Activated naive CD8-positive, alpha-beta T cell treated with anti-CD3 and anti-CD28 coated beads, Interleukin-2, amount 50 U/mL, for 24 hours (primary cell): ENCODE measurements around the gene ALDH1A3.

ENCODE experiments used
- ATAC-seq: fragments of 150-1000 bp; cut with Tn5 transposase; one replicate; pipeline ENCODE4 v1.10.0; 2021
- DNase-seq: peaks from one replicate; pipeline ENCODE4 v3.0.0; 2021
- H3K27ac Mint-ChIP-seq: one replicate; pipeline ENCODE4 v1.8.0; 2021; ENCODE audit warnings: mild to moderate bottlenecking, mixed read lengths
- H3K27me3 Mint-ChIP-seq: one replicate; pipeline ENCODE4 v1.8.0; 2021; ENCODE audit warnings: mixed read lengths
- H3K36me3 Mint-ChIP-seq: one replicate; pipeline ENCODE4 v1.8.0; 2021; ENCODE audit warnings: low read depth, mixed read lengths
- H3K4me1 Mint-ChIP-seq: one replicate; pipeline ENCODE4 v1.8.0; 2021; ENCODE audit warnings: mixed read lengths
- H3K4me3 Mint-ChIP-seq: one replicate; pipeline ENCODE4 v1.8.0; 2021; ENCODE audit warnings: mild to moderate bottlenecking, moderate library complexity, mixed read lengths
- H3K9me3 Mint-ChIP-seq: one replicate; pipeline ENCODE4 v1.8.0; 2021; ENCODE audit warnings: mixed read lengths

ALDH1A3 gene

DNA sequence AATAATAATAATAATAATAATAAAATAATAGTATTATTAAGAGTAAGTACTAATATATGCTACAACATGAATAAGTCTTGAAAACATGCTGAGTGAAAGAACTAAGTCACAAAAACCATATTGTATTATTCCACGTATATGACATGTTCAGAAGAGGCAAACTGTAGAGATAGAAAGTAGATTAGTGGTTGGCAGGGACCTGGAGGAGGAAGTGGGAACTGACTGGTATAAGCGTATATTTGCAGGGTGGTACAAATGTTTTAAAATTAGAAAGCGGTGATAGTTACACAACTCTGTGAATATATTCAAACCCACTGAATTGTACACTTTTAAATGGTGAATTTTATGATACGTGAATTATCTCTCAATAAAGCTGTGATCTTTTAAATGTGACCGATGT, 72.3 kb downstream of the ALDH1A3 start:
- H3K9me3 Mint-ChIP-seq, result no peaks in the 10 kb centered on the region
- DNase-seq (no peak), ATAC-seq (no peak)
- H3K27me3 Mint-ChIP-seq, result peaks cover 4% of the 10 kb centered on the region
- no peak overlapping the region for H3K27ac Mint-ChIP-seq
- H3K4me3 Mint-ChIP-seq, result no peak overlapping the region
- H3K36me3 Mint-ChIP-seq, result no peaks in the 10 kb centered on the region
- no peaks in the 10 kb centered on the region for H3K4me1 Mint-ChIP-seq

DNA sequence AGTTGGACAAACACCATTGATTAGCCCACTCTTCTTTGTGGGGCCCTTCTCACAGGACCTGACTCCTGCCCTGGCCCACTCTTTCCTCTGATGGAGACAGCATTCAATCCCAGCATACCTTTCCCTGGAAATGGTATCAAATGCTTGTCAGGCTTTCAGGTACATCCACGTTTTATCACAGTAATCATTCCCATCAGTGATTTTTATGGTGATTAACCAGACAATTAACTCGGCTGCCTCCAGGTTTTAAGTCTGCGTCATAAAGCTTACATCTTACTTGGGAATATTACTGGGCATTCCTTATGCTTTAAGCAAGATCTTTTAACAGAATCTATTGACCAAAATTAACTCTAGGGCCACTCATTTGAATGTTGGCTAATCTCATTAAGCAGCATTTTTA, 72.9 kb downstream of the ALDH1A3 start:
- Mint-ChIP-seq H3K27me3 (peaks cover 6% of the 10 kb centered on the region), H3K36me3 (no peaks in the 10 kb centered on the region), H3K4me1 (no peaks in the 10 kb centered on the region), H3K9me3 (no peaks in the 10 kb centered on the region), H3K27ac (no peak overlapping the region), H3K4me3 (no peak overlapping the region)
- DNase-seq, result no peak
- ATAC-seq, result no peak

DNA sequence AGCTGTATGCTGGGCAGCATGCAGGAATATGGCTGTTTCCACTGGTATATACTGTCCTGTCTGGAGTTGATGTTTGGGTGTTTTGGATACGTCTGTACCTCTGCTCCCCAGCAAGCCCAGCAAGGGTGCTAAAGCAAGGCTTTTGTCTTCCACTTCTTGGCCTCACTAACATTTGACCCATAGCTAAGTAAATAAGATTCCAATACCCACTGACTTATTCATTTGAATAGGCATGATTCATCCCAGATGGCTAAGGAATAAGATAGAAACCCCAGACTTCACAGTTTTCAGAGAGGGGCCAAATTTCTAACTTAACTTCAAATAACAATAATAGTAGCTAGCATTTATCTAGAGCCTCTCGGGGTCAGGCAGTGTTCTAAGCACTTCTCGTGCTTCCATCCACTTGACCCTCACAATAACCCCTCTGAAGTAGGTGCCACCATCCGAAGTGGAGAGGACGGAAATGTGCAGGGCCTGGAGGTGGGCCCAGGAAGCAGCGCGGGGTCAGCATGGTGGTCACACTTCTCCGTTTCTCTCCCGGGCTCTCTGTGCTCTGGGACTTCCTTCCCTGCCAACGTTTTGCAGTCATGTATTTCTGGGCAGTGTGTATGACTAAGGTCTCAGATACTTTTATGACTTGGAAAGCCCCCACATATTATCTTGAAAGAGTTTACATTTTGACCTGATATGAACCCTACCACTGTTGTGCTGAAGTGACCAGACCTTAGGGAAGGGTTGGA, 78.9 kb downstream of the ALDH1A3 start:
- DNase-seq, result no peak
- no peak overlapping the region for H3K27ac Mint-ChIP-seq
- peaks cover 19% of the 10 kb centered on the region for H3K27me3 Mint-ChIP-seq

DNA sequence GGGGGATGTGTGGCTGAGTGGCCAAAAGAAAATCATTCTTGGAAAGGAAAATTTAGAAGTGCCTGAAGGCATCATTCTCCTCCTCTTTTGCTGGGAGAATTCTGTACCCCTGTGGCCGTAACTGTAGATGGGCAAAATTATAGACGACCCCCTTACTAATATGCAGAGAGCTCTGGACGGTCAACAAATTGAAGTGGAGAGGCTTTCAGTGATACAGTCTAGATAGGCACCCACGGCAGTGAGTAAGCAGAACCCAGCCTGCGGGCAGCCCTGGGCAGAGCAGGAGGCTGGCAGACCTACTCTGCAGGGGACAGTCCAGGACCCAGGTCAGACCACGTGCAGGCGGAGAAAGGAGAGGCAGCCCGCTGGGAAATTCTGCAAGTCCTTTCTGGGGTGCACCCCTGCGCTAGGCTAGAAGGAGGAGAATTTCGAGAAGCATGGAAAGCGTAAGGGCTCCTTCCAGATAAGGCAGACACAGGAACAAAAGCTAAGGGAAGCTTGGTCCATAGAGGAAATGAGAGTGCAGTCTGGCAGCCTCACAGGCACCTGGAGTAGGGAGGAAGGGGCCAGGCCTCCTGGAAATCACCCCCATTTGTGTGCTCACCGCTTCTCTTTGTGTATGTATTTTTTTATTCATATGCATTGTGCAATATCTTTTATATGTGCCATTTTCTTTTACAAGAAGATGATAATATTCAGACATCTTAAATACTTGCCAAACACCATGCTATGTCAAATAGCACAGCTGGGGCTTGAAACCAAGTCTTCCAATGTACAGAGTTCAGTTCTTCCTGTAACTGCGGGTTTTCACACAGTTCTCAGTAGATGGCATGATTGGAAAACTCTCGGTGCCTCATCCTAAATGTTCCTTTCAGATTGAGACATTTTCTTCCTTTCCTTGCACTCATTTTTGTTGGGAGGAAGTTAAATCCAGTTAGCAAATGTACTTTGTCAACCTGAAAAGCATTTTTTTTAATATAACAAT, 79.7 kb downstream of the ALDH1A3 start:
- Mint-ChIP-seq H3K4me3 (no peak overlapping the region), H3K27ac (no peak overlapping the region), H3K36me3 (no peaks in the 10 kb centered on the region), H3K9me3 (no peaks in the 10 kb centered on the region), H3K27me3 (peaks cover 21% of the 10 kb centered on the region), H3K4me1 (no peaks in the 10 kb centered on the region)
- DNase-seq (no peak), ATAC-seq (no peak)

More for the DNA sequence above, 78.9 kb downstream of the ALDH1A3 start:
- Mint-ChIP-seq H3K4me1 (no peaks in the 10 kb centered on the region), H3K9me3 (no peaks in the 10 kb centered on the region), H3K36me3 (no peaks in the 10 kb centered on the region), H3K4me3 (no peak overlapping the region)
- peak; percentile 24 for ATAC-seq
